Activated CD8-positive, alpha-beta T cell treated with anti-CD3 and anti-CD28 coated beads, Interleukin-2, amount 10 ng/mL, durations not matched to agents 7 days and 5 days (primary cell): ENCODE data around the gene FAM50B. TPM values are rescaled to one million over a fixed set of nuclear protein-coding genes. Genes with fewer than 3 reads are reported as not detected.

Source experiments
- ATAC-seq: fragments of 150-1000 bp; cut with Tn5 transposase; one replicate; pipeline ENCODE4 v1.10.0; 2021; ENCODE audit warnings: moderate library complexity
- CTCF ChIA-PET: fragments of 350-600 bp; sonication (Branson Sonifier 250); formaldehyde crosslinking; loops from one replicate; lab custom pipeline; 2021; ENCODE audit warnings: antibody characterized with exemption; lab: Charles Lee
- POLR2A ChIA-PET: fragments of 350-600 bp; sonication (Branson Sonifier 250); formaldehyde crosslinking; loops from one replicate; lab custom pipeline; 2021; ENCODE audit warnings: antibody characterized with exemption; lab: Charles Lee
- DNase-seq: peaks from one replicate; pipeline ENCODE4 v3.0.0-alpha.2; 2020
- H3K27ac Mint-ChIP-seq: one replicate; pipeline ENCODE4 v1.8.0; 2021; ENCODE audit warnings: mild to moderate bottlenecking, mixed read lengths
- H3K27me3 Mint-ChIP-seq: one replicate; pipeline ENCODE4 v1.8.0; 2021; ENCODE audit warnings: low read depth, mixed read lengths
- H3K36me3 Mint-ChIP-seq: one replicate; pipeline ENCODE4 v1.8.0; 2021; ENCODE audit warnings: low read depth, mixed read lengths
- H3K4me1 Mint-ChIP-seq: one replicate; pipeline ENCODE4 v1.8.0; 2021; ENCODE audit warnings: low read depth, mixed read lengths
- H3K4me3 Mint-ChIP-seq: one replicate; pipeline ENCODE4 v1.8.0; 2021; ENCODE audit warnings: mild to moderate bottlenecking, mixed read lengths
- H3K9me3 Mint-ChIP-seq: one replicate; pipeline ENCODE4 v1.8.0; 2022; ENCODE audit warnings: mixed read lengths; ENCODE audit not compliant: insufficient read depth
- total RNA-seq, 2 experiments: library from RNA; stranded (reverse); gene quantifications; one replicate each; pipeline ENCODE4 v1.2.3, GENCODE V29; 2021

FAM50B gene
- total RNA-seq, 2 experiments from 2014 or later: 7.6 to 8.6 TPM

GRCh38 chr6:3879194-3879952 lies 30.2 kb downstream of the FAM50B start:
- DNase-seq (no peak), ATAC-seq (no peak)
- H3K4me1 Mint-ChIP-seq: no peaks in the 10 kb centered on the region
- ChIA-PET CTCF (no interaction called here), POLR2A (no interaction called here)
- H3K4me3 Mint-ChIP-seq: no peak overlapping the region
- no peaks in the 10 kb centered on the region for H3K36me3 Mint-ChIP-seq
- peaks cover 2% of the 10 kb centered on the region for H3K27me3 Mint-ChIP-seq
- no peak overlapping the region for H3K27ac Mint-ChIP-seq
- no peaks in the 10 kb centered on the region for H3K9me3 Mint-ChIP-seq

- no peak for ATAC-seq
- H3K27ac Mint-ChIP-seq: no peak overlapping the region
- DNase-seq: no peak
Observed at GRCh38 chr6:3881711-3882421, 32.7 kb downstream of the FAM50B start.

DNA sequence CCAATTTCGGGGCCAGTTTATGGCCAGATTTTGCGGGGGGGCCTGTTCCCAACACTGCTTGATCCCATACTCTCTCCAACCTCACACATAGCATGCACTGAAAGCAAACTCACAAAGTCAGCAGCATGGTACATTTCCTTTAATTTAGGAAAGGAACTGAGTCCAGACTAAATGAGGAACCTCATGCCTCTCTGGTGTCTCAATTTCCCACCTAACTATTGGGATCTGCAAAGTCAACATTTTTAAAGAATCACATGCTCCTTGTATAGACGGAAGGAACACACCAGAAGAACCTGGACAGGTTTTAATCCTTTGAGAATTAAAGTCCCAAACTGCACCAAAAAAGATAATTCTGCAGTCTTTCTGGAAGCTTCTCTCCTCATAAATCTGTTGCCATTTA lies 33.3 kb downstream of the FAM50B start:
- no peak for DNase-seq
- no peaks in the 10 kb centered on the region for H3K9me3 Mint-ChIP-seq
- H3K27me3 Mint-ChIP-seq: no peaks in the 10 kb centered on the region
- H3K4me1 Mint-ChIP-seq: no peaks in the 10 kb centered on the region
- ATAC-seq: no peak
- H3K4me3 Mint-ChIP-seq: no peak overlapping the region
- POLR2A ChIA-PET: no interaction called here
- no peaks in the 10 kb centered on the region for H3K36me3 Mint-ChIP-seq
- CTCF ChIA-PET: no interaction called here
- H3K27ac Mint-ChIP-seq: no peak overlapping the region

More at GRCh38 chr6:3881711-3882421, 32.7 kb downstream of the FAM50B start:
- Mint-ChIP-seq H3K36me3 (no peaks in the 10 kb centered on the region), H3K4me3 (no peak overlapping the region), H3K27me3 (no peaks in the 10 kb centered on the region), H3K9me3 (no peaks in the 10 kb centered on the region), H3K4me1 (no peaks in the 10 kb centered on the region)
- CTCF ChIA-PET: no interaction called here
- POLR2A ChIA-PET: no interaction called here

GRCh38 chr6:3882866-3883265 lies 33.7 kb downstream of the FAM50B start:
- Mint-ChIP-seq H3K36me3 (no peaks in the 10 kb centered on the region), H3K9me3 (no peaks in the 10 kb centered on the region), H3K4me3 (no peak overlapping the region), H3K4me1 (no peaks in the 10 kb centered on the region), H3K27ac (no peak overlapping the region), H3K27me3 (no peaks in the 10 kb centered on the region)
- ATAC-seq (no peak), DNase-seq (no peak)
- ChIA-PET POLR2A (no interaction called here), CTCF (no interaction called here)

GRCh38 chr6:3884007-3884745 lies 35.0 kb downstream of the FAM50B start:
- Mint-ChIP-seq H3K4me3 (no peak overlapping the region), H3K9me3 (no peaks in the 10 kb centered on the region), H3K27me3 (no peaks in the 10 kb centered on the region), H3K36me3 (no peaks in the 10 kb centered on the region), H3K4me1 (no peaks in the 10 kb centered on the region), H3K27ac (no peak overlapping the region)
- ChIA-PET POLR2A (no interaction called here), CTCF (interaction anchor here (0.6 to 2.9 kb wide), 4 partner anchors 36 to 670 kb away, joined by 3 to 13 read pairs (median 3); partner anchors contain the start of gene FAM50B)
- DNase-seq (no peak), ATAC-seq (no peak)

GRCh38 chr6:3885262-3886036 lies 36.3 kb downstream of the FAM50B start:
- Mint-ChIP-seq H3K36me3 (no peaks in the 10 kb centered on the region), H3K27me3 (no peaks in the 10 kb centered on the region), H3K9me3 (no peaks in the 10 kb centered on the region), H3K4me1 (no peaks in the 10 kb centered on the region), H3K4me3 (no peak overlapping the region), H3K27ac (no peak overlapping the region)
- ChIA-PET CTCF (interaction anchor here (1.3 to 2.9 kb wide), 2 partner anchors 37 to 153 kb away, joined by 3 to 13 read pairs; partner anchors contain the start of gene FAM50B), POLR2A (no interaction called here)
- no peak for DNase-seq
- ATAC-seq: no peak

DNA sequence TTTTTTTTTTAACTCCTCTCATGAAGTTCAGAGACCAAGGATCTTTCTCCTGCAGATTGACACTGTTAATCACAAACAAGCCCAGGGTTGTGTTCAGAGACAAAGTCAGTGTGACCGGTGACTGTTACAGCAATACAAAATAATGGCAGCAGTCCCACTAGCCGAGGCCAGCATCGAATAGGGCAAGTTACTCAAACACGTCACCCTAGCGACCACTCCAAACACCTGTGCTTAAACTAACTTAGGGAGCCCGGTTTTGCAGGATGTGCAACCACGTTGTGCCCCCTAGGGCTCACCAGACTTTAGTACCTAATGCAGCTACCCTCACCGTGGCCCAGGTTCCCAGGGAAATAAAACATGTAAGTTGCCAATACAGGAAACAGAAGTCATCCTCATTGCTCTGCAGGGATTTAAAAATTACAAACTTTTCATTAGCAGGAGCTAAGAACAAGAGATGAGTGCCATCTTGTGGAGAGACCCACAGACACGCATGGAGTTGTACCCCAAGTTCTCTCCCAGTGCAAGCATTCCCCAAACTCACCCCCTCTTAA lies 38.1 kb downstream of the FAM50B start:
- ATAC-seq: no peak
- Mint-ChIP-seq H3K4me3 (no peak overlapping the region), H3K9me3 (no peaks in the 10 kb centered on the region), H3K27me3 (peaks cover 3% of the 10 kb centered on the region), H3K4me1 (no peaks in the 10 kb centered on the region), H3K36me3 (no peaks in the 10 kb centered on the region), H3K27ac (no peak overlapping the region)
- POLR2A ChIA-PET: no interaction called here
- CTCF ChIA-PET: interaction anchor here (0.8 to 2.8 kb wide), 3 partner anchors 38 to 144 kb away, joined by 3 to 7 read pairs (median 3); partner anchors contain the start of gene FAM50B
- DNase-seq: no peak

- Mint-ChIP-seq H3K9me3 (no peaks in the 10 kb centered on the region), H3K4me1 (no peaks in the 10 kb centered on the region), H3K4me3 (no peak overlapping the region), H3K27me3 (peaks cover 3% of the 10 kb centered on the region), H3K27ac (no peak overlapping the region), H3K36me3 (no peaks in the 10 kb centered on the region)
- no peak for ATAC-seq
- ChIA-PET CTCF (interaction anchor here (0.7 to 2.8 kb wide), 6 partner anchors 15 to 90 kb away, joined by 3 to 7 read pairs (median 3); partner anchors contain the start of gene FAM50B), POLR2A (no interaction called here)
- no peak for DNase-seq
Observed at GRCh38 chr6:3888153-3888957, 39.2 kb downstream of the FAM50B start.

- no peak for DNase-seq
- Mint-ChIP-seq H3K27ac (no peak overlapping the region), H3K36me3 (no peaks in the 10 kb centered on the region), H3K4me3 (no peak overlapping the region), H3K9me3 (no peaks in the 10 kb centered on the region), H3K27me3 (peaks cover 3% of the 10 kb centered on the region), H3K4me1 (no peaks in the 10 kb centered on the region)
- ChIA-PET CTCF (interaction anchor here (1.0 to 1.2 kb wide), 3 partner anchors 14 to 141 kb away, joined by 3 to 5 read pairs (median 3); no protein-coding TSS in a partner anchor), POLR2A (no interaction called here)
- ATAC-seq: no peak
Observed at GRCh38 chr6:3890047-3890446, 40.9 kb downstream of the FAM50B start.

GRCh38 chr6:3891883-3892282 lies 42.7 kb downstream of the FAM50B start:
- H3K27me3 Mint-ChIP-seq: peaks cover 3% of the 10 kb centered on the region
- no peak overlapping the region for H3K27ac Mint-ChIP-seq
- H3K36me3 Mint-ChIP-seq: no peaks in the 10 kb centered on the region
- ChIA-PET CTCF (no interaction called here), POLR2A (interaction anchor here (0.7 kb wide), 1 partner anchor 1174 kb away, joined by 3 read pairs; no protein-coding TSS in a partner anchor)
- ATAC-seq (no peak), DNase-seq (no peak)
- H3K4me1 Mint-ChIP-seq: no peaks in the 10 kb centered on the region
- no peak overlapping the region for H3K4me3 Mint-ChIP-seq
- H3K9me3 Mint-ChIP-seq: no peaks in the 10 kb centered on the region
